Measurements from ENCODE around the gene ZNF513.
"Not testable (repeated sequence)": the region's sequence is repeated elsewhere in the genome, so short reads cannot be mapped to it uniquely, and the experiment has no call there.

The ZNF513 gene, protein sequence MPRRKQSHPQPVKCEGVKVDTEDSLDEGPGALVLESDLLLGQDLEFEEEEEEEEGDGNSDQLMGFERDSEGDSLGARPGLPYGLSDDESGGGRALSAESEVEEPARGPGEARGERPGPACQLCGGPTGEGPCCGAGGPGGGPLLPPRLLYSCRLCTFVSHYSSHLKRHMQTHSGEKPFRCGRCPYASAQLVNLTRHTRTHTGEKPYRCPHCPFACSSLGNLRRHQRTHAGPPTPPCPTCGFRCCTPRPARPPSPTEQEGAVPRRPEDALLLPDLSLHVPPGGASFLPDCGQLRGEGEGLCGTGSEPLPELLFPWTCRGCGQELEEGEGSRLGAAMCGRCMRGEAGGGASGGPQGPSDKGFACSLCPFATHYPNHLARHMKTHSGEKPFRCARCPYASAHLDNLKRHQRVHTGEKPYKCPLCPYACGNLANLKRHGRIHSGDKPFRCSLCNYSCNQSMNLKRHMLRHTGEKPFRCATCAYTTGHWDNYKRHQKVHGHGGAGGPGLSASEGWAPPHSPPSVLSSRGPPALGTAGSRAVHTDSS

DNA sequence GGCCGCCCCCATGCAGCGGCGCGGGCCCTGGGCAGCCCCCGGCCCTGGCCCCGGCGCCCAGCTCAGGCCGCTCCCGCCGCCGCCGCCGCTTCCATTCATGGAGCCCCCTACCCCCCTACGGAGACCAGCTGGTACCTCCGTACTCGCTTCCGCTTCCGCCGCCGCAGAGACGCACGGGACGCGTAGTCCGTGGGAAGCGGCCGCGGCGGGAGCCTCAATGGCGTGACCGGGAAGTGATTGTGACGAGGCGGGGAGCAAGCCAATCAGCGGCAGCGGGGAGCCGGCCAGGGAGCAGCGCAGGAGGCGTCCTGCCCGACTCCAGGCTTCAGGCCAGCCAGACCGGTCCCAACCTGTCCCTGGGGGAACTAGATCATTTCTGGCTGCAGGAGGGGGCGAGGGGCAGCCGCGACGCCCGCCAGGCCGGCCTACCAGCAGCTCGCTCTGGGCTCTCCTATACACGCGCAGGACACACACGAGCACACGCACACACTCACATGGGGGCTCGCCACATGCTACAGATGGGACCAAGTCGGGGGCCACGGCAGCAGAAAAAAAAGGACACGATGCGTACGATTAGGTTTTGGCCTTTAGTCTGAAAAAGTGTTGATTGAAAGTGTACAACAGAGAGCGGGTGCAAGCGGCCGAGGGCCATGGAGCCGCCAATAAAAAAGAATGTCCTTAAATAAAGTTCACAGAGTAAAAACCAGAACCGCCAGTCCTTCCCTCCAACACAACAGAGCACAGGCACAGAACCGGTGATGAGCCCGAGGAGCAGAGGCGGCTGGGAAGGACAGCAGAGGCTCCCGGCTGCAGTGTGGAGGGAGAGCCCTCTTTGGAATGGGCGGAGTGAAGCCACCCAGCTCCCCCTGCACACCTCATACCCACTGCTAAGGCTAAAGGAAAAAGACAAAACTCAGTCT, at the start of gene ZNF513:
ZNF513 (minus strand) TSS at position 109 of the 920 bp plus-strand sequence. CDS start 208 bp downstream, outside the sequence.
- peak; percentile 78 for DNase-seq (ENCODE audit: low read depth)

DNA sequence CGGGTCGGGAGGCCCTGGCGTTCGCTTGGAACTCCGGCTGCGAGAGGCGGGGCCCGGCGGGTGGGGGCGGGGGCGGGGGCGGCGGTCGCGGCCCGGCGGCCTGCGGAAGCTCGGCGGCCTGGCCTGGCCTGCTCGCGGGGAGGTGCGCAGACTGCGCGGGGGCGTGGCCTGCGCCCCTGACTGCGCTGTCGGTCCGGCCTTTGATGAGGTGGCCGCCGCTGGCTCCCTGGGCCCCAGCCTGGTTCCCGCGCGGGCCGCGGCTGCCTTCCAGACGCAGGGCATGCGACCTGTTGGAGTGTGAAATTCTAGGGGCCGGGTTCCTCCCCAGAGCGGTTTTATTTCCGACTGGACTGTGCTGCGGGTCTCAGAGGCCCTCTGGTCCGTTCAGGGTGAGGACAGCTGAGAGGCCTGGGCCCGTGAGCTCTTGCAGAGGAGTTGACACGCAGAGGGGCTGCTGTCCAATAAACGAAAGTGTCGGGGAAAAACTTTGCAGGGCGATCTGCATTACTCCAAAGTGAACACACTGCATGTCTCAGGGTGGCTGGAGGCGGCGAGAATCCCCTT, 48.5 kb upstream of the ZNF513 start:
- DNase-seq (ENCODE audit: low read depth), result peak; percentile 53

DNA sequence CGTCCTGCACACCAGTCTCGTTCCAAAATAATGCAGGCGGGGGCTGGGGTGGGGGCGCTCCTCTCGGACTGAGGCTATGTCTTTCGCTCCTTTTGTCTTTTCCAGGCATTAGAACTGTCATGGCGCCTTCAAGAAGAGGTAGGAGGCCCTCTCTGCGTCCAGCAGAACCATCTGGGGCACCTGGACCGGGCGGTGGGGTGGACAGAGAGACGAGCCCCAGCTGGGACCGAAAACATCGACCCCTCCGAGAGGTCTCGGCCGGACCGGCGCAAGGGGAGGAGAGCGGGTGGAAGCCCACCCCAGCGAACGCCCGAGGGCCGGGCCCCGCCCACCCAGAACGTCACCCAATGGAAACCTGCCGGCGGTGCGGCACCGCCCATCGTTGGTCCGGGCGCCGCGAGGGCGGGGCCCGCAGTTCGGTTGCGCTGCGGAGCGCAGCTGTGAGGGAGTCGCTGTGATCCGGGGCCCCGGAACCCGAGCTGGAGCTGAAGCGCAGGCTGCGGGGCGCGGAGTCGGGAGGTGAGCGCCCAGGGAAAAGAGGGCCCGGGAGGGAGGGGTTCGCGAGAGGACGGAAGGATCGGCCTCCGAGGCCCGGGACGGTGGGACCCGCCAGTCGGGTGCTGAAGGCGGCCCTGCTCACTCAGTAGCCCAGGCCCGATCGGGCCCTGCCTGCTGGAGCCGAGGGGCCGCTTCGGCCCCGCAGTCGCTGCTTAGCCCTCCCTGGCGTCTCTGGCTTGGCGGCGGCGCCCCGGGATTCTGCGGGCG, 47.9 kb upstream of the ZNF513 start, which contains the start of gene NRBP1:
NRBP1 (plus strand) TSS at position 419 of the 765 bp plus-strand sequence. CDS start 4,643 bp downstream, outside the sequence.
- peak; percentile 87 for DNase-seq (ENCODE audit: low read depth)

DNA sequence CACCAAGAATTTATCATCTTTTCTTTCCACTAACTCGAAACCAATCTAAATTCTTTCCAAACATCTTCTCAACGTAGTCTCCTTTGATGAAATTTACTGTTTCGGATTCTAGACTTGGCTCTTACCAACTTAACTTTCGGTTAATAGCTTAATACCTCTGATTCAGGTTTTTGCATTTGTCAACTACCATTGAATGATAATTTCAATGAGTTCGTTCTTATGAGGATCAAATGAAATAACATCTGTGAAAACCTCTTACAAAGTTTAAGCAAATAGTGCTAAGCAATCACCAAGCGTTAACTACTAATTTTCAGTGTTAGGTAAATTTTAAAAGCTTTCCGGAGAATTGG, 47.3 kb upstream of the ZNF513 start:
- no peak for DNase-seq (ENCODE audit: low read depth)

DNA sequence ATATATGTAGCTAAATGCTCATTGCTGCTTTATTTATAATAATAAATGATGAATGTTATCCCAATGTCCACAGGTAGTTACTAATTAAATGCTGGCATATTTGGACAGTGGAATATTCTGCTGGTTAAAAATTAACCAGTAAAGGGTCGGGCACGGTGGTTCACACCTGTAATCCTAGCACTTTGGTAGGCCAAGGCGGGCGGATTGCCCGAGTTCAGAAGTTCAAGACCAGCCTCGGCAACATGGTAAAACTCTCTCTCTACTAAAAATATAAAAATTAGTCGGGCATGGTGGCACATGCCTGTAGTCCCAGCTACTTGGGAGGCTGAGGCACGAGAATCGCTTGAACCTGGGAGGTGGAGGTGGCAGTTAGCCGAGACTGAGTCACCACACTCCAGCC, 44.5 kb upstream of the ZNF513 start:
- not testable (repeated sequence) for DNase-seq (ENCODE audit: low read depth)

DNA sequence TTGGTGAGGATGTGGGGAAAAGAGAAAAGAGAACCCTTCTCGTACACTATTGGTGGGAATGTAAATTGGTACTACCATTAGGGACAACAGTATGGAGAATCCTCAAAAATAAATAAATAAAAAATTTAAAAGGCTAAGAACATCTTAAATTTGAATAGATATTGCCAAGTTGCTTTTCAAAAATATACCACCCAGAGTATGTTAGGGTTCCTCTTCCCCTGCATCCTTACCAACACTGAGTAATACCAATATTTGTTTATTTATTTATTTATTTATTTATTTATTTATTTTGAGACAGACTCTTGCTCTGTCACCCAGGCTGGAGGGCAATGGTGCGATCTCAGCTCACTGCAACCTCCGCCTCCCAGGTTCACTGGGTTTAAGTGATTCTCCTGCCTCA, 42.4 kb upstream of the ZNF513 start:
- no peak for DNase-seq (ENCODE audit: low read depth)

DNA sequence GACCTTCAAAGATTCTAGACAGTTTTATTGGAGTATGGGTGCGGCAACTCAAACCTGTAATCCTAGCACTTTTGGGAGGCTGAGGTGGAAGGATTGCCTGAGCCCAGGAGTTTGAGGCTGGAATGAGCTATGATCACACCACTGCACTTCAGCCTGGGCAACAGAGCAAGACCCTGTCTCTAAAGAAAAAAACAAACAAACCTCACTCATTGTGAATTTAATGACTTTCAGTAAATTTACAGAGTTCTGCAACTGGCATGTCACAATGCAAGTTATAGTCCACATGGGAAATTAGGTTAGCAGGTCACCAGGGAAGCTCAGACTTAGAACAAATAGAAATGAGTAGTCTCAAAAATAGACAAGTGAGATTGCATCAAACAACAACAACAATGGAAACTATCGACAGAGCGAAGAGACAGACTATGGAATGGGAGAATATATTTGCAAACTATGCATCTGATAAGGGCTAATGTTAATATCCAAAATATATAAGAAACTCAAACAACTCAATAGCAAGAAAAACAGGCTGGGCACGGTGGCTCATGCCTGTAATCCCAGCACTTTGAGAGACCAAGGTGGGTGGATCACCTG, 41.2 kb upstream of the ZNF513 start:
- DNase-seq (ENCODE audit: low read depth), result no peak

DNA sequence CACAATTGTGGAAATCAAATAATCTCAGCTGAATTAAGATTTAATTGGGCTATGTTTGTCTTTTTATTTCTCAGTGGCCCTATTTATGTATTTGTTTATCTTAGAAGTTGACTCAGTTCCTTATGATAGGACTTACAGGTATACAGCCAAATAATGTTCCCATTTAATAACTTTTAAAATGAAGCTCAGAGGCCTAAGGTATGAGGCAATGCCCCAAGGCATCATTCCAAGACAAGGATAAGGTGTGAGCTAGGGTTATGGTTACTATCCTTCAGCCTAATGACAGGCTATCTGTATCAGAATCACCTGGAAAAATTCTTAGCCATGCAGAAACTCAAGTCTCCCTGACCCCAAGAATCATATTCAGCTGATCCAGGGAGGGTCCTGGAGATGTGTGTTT, 40.5 kb upstream of the ZNF513 start:
- DNase-seq (ENCODE audit: low read depth), result no peak

DNA sequence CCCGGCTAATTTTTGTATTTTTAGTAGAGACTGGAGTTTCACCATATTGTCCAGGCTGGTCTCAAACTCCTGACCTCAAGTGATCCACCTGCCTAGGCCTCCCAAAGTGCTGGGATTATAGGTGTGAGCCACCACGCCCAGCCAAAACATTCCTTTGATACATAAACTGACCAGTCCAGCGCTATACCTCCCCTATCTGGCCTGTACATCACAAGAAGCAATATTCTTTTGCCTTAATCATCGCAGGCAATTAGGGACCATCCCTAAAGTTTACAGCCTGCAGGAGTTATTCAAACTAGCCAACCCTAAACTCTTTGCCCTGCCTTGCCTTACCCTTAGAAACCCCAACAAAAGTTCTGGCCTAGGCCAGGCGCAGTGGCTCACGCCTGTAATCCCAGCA, 35.6 kb upstream of the ZNF513 start:
- DNase-seq (ENCODE audit: low read depth), result no peak

DNA sequence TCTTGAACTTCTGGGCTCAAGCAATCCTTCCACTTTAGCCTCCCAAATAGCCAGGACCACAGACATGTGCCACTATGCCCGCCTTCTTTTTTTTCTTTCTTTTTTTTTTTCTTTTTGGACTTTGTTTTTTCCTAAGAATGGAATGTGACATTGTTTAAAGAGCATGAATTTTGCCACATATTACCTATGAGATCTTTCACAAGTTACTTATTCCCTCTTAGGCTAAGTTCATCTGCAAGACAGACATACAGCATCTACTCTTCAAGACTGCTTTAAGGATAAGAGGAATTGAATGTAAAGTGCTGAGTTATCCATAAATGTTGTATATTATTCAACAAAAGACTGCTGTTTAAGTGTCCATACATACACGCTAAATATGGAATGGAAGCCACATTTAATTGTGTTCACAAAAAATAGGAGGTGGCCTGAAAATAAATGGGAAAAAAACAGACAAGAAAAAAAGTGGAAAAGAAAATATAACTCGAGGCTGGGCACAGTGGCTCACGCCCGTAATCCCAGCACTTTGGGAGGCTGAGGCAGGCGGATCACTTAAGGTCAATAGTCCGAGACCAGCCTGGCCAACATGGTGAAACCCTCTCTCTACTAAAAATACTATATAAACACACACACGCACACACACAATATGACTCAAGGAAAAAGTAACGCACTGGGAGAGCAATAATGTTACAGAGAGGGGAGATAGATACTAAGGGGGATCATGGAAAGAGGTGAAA, 32.1 kb upstream of the ZNF513 start:
- DNase-seq (ENCODE audit: low read depth), result no peak

DNA sequence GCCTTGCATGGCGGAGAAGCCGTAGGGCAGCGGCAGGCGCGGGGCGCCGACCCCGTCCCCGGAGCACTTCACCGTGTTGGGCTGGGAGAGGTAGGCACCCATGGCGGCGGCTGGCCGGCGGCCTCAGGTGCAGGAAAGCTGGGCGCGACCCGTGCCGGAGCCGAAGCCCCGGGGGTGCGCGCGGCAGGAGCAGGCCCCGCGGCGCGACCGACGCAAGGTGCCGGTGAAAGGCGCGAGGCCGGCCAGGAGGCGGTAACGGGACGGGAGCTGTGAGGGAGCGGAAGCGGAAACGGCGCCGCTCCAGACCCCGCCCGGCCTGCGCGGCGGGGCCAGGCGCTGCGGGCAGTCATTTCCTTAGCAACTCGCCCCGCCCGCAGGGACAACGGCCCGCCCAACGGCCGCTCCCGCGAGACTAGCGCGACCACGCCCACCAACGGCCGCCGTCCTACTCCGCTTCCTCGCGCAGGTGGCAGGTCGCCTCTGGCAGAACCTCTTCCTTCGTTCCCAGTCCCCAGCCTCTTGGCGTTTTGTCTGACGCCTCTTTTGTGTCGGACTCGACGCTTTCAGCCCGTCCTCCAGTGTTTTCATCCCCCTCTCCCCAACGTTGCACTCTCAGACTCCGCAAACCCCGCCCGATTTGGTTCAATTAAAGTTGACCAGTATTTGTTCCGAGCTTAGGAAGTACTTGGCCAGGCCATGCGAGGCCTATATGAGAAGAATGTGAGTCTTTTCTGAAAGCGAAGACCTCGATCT, 29.0 kb upstream of the ZNF513 start, which contains the start of gene PPM1G:
PPM1G (minus strand) TSS at position 271 of the 753 bp plus-strand sequence; CDS start at position 102, 169 bp downstream.
- peak; percentile 96 for DNase-seq (ENCODE audit: low read depth)

DNA sequence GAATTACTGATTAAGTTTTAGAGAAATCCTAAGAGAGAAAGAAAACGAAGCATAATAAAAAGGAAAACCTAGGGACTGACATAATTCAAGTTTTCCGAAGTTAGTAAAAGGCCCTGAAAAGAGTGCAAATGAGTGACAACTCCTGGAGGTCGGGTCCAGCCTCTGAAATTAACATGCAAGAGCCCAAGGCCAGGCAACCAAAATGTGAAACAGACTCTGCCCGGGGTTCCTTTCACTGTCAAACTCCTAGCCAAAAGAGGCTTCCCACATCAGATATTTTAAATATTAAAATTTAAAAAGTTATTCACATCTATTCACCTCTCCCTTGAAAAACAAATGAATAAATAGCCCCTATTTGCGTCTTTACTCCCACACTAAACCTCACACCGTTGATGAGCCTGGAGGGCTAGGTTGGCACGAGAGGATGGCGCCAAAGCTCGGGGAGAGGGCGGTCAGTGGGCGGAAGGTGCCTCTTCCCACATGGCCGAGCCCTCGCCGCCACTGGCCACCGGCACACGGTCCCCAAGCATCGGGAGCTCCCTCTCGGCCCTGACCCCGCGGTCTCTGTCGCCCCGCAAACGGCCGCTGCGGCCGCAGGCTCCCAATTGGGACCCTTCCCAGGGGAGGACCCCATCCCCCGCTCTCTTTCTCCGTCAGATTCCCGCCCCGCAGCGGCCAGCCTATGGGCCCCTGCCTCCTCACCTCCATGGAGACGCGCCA, 28.2 kb upstream of the ZNF513 start:
- no peak for DNase-seq (ENCODE audit: low read depth)

DNA sequence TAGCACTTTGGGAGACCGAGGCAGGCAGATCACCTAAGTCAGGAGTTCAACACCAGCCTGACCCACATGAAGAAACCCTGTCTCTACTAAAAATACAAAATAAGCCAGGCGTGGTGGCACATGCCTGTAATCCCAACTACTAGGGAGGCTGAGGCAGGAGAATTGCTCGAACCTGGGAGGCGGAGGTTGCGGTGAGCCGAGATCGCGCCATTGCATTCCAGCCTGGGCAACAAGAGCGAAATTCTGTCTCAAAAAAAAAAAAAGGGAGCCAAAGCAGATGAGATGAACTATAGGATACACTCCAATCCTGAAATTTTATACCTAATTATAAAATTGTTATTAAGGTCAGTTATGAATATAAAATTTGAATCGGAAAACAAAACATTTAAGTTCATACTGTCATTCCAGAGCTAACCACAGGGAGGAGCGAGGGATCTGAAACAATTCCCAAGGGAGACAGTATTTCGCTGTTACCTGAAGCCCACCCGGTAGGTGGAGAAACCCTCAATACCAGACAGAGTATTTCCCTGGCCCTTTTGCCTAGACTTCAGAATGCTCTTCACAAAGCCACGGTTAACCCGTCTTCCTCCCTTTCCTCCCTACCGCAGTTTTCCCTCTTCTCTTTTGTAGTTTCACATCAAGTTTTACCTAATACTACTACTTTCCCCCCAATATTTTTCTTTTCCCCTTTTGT, 27.4 kb upstream of the ZNF513 start:
- no peak for DNase-seq (ENCODE audit: low read depth)

DNA sequence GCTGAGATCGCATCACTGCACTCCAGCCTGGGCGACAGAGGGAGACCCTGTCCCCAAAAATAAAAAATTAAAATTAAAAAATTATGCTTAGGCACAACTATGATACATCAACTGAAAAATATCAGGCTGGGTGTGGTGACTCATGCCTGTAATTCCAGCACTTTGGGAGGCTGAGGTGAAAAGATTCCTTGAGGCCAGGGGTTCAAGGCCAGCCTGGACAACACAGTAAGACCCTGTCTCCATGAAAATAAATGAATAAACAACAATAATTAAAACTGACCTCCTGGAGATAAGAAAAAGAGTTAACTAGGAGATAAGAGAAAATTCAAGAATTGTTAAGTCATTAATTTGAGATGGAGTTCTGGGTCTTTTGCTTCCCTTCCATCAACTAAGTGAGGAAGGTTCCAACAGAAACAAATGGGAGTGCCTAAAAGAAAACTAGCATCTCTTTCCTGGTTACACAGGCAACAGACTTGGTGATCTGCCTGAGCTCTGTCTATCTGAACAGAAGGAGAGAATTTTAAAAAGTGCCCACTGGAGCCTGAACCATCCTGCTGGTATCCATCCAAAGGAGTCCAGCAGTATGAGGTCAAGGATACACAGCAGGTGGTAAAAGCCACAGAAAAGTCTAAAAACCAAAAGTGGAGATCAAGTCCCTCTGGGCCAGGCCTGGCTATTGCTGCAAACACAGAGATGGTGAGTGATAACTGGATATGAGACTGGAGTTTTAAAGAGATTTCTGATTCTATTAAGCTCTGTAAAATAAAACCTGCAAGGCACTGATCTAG, 20.0 kb upstream of the ZNF513 start:
- DNase-seq (ENCODE audit: low read depth), result no peak

DNA sequence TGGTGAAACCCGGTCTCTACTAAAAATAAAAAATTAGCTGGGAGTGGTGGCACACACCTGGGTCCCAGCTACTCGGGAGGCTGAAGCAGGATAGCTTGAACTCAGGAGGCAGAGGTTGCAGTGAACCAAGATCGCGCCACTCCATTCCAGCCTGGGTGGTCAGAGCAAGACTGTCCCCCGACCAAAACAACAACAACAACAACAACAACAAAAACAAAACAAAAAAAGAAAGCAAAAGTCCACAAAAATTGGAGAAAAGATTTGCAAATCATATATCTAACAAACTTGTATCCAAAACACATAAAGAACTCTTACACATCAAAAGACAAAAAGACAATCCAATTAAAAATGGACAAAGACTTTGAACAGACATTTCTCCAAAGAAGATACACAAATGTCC, 18.4 kb upstream of the ZNF513 start:
- DNase-seq (ENCODE audit: low read depth), result no peak

DNA sequence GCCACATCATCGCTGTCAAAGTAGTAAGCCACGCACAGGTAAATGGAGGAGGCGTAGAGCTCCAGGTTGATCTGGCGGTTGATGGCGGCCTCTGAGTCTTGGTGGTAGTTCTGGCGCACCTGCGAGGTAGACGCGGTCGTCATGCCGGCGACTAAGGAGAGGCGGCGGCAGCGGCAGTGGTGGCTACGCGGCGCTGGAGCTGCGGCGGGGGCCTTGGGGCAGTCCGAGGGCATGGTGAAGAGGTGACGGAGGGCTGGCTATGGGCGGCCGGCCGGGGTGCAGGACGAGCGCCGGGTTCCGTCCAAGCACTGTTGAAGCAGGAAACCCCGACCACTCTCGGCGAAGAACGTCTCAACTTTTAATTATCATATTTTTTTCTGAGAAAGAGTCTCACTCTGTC, 12.7 kb upstream of the ZNF513 start:
- DNase-seq (ENCODE audit: low read depth), result no peak
